Endothelial cell of umbilical vein (primary cell): ENCODE results near the gene PSMB7. TPM values are rescaled to one million over a fixed set of nuclear protein-coding genes. Genes with fewer than 3 reads are reported as not detected.

Source experiments
- BruUV-seq: library from RNA; stranded (reverse); fragments of 400-500 nt; replicated peaks from 2 replicates; lab custom pipeline; 2021; lab: Mats Ljungman, UMichigan
- CTCF ChIA-PET: fragments of 300-600, 350-600 bp; sonication (Branson Sonifier 250); formaldehyde crosslinking; loops from one replicate; lab custom pipeline; 2021; ENCODE audit warnings: antibody characterized with exemption, inconsistent platforms; lab: Charles Lee
- POLR2A ChIA-PET: fragments of 300-600, 350-600 bp; sonication (Branson Sonifier 250); formaldehyde crosslinking; loops from one replicate; lab custom pipeline; 2021; ENCODE audit warnings: antibody characterized with exemption, inconsistent platforms; lab: Charles Lee
- DNase-seq: peaks from one replicate; pipeline ENCODE4 v3.0.0-alpha.2; 2011; ENCODE audit warnings: low read depth, low spot score
- FAIRE-seq: peaks from 2 replicates; lab custom pipeline; 2011; peaks lifted over from hg19 to GRCh38; lab: Jason Lieb, UNC
- H2AFZ ChIP-seq: 2 replicates; pipeline ENCODE4 v1.6.0; 2012; ENCODE audit warnings: low read depth, low read length, control low read depth, inconsistent platforms
- H3K27ac ChIP-seq: 2 replicates; pipeline ENCODE4 v1.5.1; 2011; ENCODE audit warnings: low read depth, mild to moderate bottlenecking, control low read depth, low read length, moderate library complexity; ENCODE audit not compliant: insufficient read depth
- H3K27me3 ChIP-seq, 2 experiments: 2 replicates each; pipeline versions ENCODE4 v1.6.0 to v1.6.1; 2011; ENCODE audit warnings: low read length in 2 of 2, mixed read lengths in 1 of 2; ENCODE audit not compliant: control insufficient read depth in 2 of 2, insufficient read depth in 2 of 2
- H3K36me3 ChIP-seq, 2 experiments: 2 replicates in 1 of 2; 3 replicates in 1 of 2; pipeline ENCODE4 v1.5.1; 2011; ENCODE audit warnings: low read length in 2 of 2, mild to moderate bottlenecking in 1 of 2, moderate library complexity in 1 of 2; ENCODE audit not compliant: control insufficient read depth in 2 of 2, insufficient read depth in 2 of 2; ENCODE audit errors: extremely low read depth in 1 of 2
- H3K4me1 ChIP-seq: 3 replicates; pipeline ENCODE4 v1.5.1; 2011; ENCODE audit warnings: mild to moderate bottlenecking, low read length; ENCODE audit not compliant: control insufficient read depth, insufficient read depth; ENCODE audit errors: extremely low read depth
- H3K4me2 ChIP-seq: 2 replicates; pipeline ENCODE4 v1.6.1; 2011; ENCODE audit warnings: low read length, control low read depth, mixed read lengths; ENCODE audit not compliant: insufficient read depth
- H3K4me3 ChIP-seq, 3 experiments: fragments of 200-600 bp in 1 of 3; sonication (generic), shearing (Covaris generic) in 1 of 3; replicated peaks in 1 of 3; 2 replicates each; pipeline ENCODE4 v1.5.1; 2011 to 2016; ENCODE audit warnings: control low read depth in 3 of 3, low read length in 3 of 3, mild to moderate bottlenecking in 2 of 3, inconsistent platforms in 1 of 3, low read depth in 1 of 3, moderate library complexity in 1 of 3; ENCODE audit not compliant: insufficient read depth in 1 of 3
- H3K79me2 ChIP-seq: 2 replicates; pipeline ENCODE4 v1.6.0; 2012; ENCODE audit warnings: low read length, inconsistent platforms; ENCODE audit not compliant: control insufficient read depth, insufficient read depth
- H3K9ac ChIP-seq: replicated peaks from 2 replicates; pipeline ENCODE3; 2011; ENCODE audit warnings: low read length, control low read depth; ENCODE audit not compliant: insufficient read depth; ENCODE audit errors: extremely low read depth
- H3K9me1 ChIP-seq: replicated peaks from 3 replicates; pipeline ENCODE4 v1.6.0; 2011; ENCODE audit warnings: mild to moderate bottlenecking, low read length; ENCODE audit not compliant: control insufficient read depth, insufficient read depth; ENCODE audit errors: extremely low read depth
- H3K9me3 ChIP-seq: replicated peaks from 2 replicates; pipeline ENCODE4 v1.5.1; 2012; ENCODE audit warnings: low read length, inconsistent platforms; ENCODE audit not compliant: control insufficient read depth, insufficient read depth
- H4K20me1 ChIP-seq: replicated peaks from 2 replicates; pipeline ENCODE3; 2011; ENCODE audit warnings: mild to moderate bottlenecking, low read length; ENCODE audit not compliant: control insufficient read depth, insufficient read depth; ENCODE audit errors: extremely low read depth
- CTCF ChIP-seq, 2 donors: IDR thresholded peaks; 1 replicate in 1 of 2; 2 replicates in 1 of 2; pipeline ENCODE4 v1.5.1; 2011; ENCODE audit warnings: low read length in 2 of 2, mild to moderate bottlenecking in 2 of 2, moderate library complexity in 2 of 2, control low read depth in 1 of 2, inconsistent platforms in 1 of 2, low read depth in 1 of 2; ENCODE audit not compliant: insufficient read depth in 1 of 2; ENCODE audit errors: extremely low read depth in 1 of 2
- EZH2 ChIP-seq: IDR thresholded peaks from 2 replicates; pipeline ENCODE4 v1.6.1; 2012; ENCODE audit warnings: borderline replicate concordance, low read depth, mild to moderate bottlenecking, moderate library complexity, low read length, inconsistent platforms; ENCODE audit not compliant: severe bottlenecking
- FOS ChIP-seq: IDR thresholded peaks from 2 replicates; pipeline ENCODE4 v1.6.1; 2011; ENCODE audit warnings: mild to moderate bottlenecking, low read length, moderate library complexity, borderline replicate concordance; ENCODE audit not compliant: insufficient read depth
- GATA2 ChIP-seq: IDR thresholded peaks from 2 replicates; pipeline ENCODE4 v1.7.0; 2011; ENCODE audit warnings: low read depth, mild to moderate bottlenecking, moderate library complexity, mixed read lengths, low read length; ENCODE audit not compliant: insufficient read length, insufficient read depth
- JUN ChIP-seq: IDR thresholded peaks from 2 replicates; pipeline ENCODE4 v1.6.1; 2011; ENCODE audit warnings: borderline replicate concordance, low read depth; ENCODE audit not compliant: insufficient read length, insufficient read depth
- MAX ChIP-seq: IDR thresholded peaks from 2 replicates; pipeline ENCODE4 v1.6.1; 2011; ENCODE audit not compliant: insufficient read depth, insufficient read length
- MYC ChIP-seq: IDR thresholded peaks from one replicate; pipeline ENCODE4 v1.6.1; 2011; ENCODE audit warnings: mild to moderate bottlenecking, low read depth, low read length
- POLR2A ChIP-seq: IDR thresholded peaks from 2 replicates; pipeline ENCODE4 v1.6.1; 2012; ENCODE audit warnings: low read depth, mild to moderate bottlenecking, control low read depth, low read length
- POLR2AphosphoS5 ChIP-seq: IDR thresholded peaks from 2 replicates; pipeline ENCODE4 v1.6.1; 2012; ENCODE audit warnings: low read depth, mild to moderate bottlenecking, control low read depth, low read length, moderate library complexity; ENCODE audit not compliant: insufficient read depth
- dilution Hi-C: fragments of 300-500 bp; cut with MboI; formaldehyde crosslinking; loops from one replicate; pipeline ENCODE4 v1.15.0; 2019; ENCODE audit warnings: low sequenced_read_pairs; ENCODE audit not compliant: extremely low pct_ligation_motif_present
- intact Hi-C: fragments of 100-400 bp; cut with micrococcal nuclease; formaldehyde crosslinking; loops from one replicate; pipeline ENCODE4 v1.10.0; 2022
- polyA plus RNA-seq, 4 experiments: library from polyadenylated mRNA; depleted of rRNA in 3 of 4; stranded (reverse) in 3 of 4; unstranded in 1 of 4; fragments of >200 nt; gene quantifications; 2 replicates each; pipeline versions ENCODE4 v1.2.1 to v1.2.3, GENCODE V29; 2011 to 2012; ENCODE audit warnings: missing spikeins in 1 of 4
- total RNA-seq: library from RNA; stranded (reverse); gene quantifications from 2 replicates; pipeline ENCODE4 v1.2.3, GENCODE V29; 2021

PSMB7 gene
- total and polyA plus RNA-seq, 2 donors (not counting 3 experiments of a cell fraction or from before 2014, with no cell fraction given), result 227 to 366 TPM

GRCh38 chr9:124312290-124313265, 102.7 kb downstream of the PSMB7 start:
- Histone ChIP-seq H3K9me1 (no peaks in the 10 kb centered on the region), H3K27ac (no peak overlapping the region), H3K4me3 (no peak overlapping the region), H3K4me2 (no peak overlapping the region), H3K36me3 (peaks cover 8 to 39% of the 10 kb centered on the region in 2 experiments), H2AFZ (no peak overlapping the region), H3K79me2 (peaks cover 32% of the 10 kb centered on the region), H4K20me1 (no peaks in the 10 kb centered on the region), H3K9ac (no peak overlapping the region), H3K27me3 (no peaks in the 10 kb centered on the region), H3K4me1 (peaks cover 26% of the 10 kb centered on the region), H3K9me3 (no peaks in the 10 kb centered on the region)
- intact Hi-C loops, result no loop called here
- ChIA-PET POLR2A (no interaction called here), CTCF (interaction anchor here (0.8 to 1.8 kb wide), 2 partner anchors 8 to 186 kb away, joined by 3 to 6 read pairs; no protein-coding TSS in a partner anchor)
- no peak for DNase-seq
- no TSS peak for BruUV-seq
- no peak for TF ChIP-seq POLR2AphosphoS5
- TF ChIP-seq JUN, result no peak
- no peak for TF ChIP-seq FOS
- no peak for TF ChIP-seq MYC
- no peak for TF ChIP-seq MAX
- TF ChIP-seq EZH2, result no peak
- TF ChIP-seq GATA2, result no peak
- no peak for TF ChIP-seq CTCF (IDR thresholded peaks at IDR 0.05; ENCODE audit: extremely low read depth in 1 of 2, insufficient read depth in 1 of 2, low read depth in 1 of 2, low read length in 2 of 2)
- no peak for TF ChIP-seq POLR2A
- FAIRE-seq, result peak; percentile 8
- dilution Hi-C loops, result loop anchor here (25.0 kb wide), 1 partner anchor 100 kb away; no protein-coding TSS in a partner anchor
